ENCODE results near the gene NDUFV3. TPM values are rescaled to one million over a fixed set of nuclear protein-coding genes. Genes with fewer than 3 reads are reported as not detected.
A peak's percentile ranks its signal among the peaks of the same experiment; 100 is the strongest.
"Not testable (repeated sequence)": the region's sequence is repeated elsewhere in the genome, so short reads cannot be mapped to it uniquely, and the experiment has no call there.

Gene NDUFV3
- total and polyA plus RNA-seq, 8 donors: 19.2 to 51.3 (median 36.7) TPM

DNA sequence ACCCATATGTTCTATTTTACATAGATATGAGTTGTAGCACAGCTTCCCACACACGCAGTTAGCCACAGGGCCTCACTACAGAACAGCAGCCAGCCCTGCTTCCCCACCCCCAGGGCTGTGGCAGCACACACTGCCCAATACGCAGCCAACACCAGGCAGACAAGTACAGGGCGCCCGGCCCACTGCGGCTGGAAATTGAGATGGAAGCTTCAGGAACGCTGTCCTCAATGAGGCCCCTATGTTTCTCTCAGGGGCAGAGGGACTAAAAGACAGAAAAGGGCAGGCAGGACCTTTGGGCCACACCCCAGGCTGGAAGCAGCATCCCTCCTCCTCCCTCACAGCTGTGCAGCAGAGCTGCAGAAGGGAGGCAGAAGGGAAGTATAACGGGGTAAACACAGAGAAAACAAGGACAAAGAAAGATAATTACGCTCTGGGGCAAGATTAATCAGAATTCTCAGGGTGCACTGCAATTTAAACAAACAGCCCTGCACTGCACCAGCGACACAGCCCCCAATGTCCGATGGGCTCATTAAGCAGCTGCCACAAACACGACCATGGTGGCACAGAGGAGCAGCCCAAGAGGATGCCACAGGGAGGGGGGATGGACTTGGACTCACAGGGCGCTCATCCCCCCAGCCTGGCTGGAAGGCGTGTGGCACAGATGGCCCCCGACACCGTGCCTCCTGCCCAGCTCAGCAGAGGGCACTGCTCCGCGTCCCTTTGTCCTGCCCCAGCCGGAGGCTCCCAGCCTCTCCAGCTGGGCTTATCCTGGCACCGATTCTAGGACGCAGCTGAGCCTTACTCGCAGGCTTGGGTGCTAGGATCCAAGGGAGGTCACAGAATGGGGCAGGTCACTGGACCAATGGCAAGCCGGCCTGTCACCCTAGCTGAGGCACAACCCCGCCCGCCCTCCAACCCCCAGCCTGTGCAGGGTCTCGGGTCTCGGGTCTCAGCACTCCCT, 28.0 kb upstream of the NDUFV3 start:
- DNase-seq: peak in 1 of 2 donors; percentile 48
- intact Hi-C loops (cut with DNase I; ENCODE audit: low total_unique reads): no loop called here
- WGBS, 5 donors: 79 to 91% (median 83%) methylated on average over 13 to 26 of the region's 26 CpGs

DNA sequence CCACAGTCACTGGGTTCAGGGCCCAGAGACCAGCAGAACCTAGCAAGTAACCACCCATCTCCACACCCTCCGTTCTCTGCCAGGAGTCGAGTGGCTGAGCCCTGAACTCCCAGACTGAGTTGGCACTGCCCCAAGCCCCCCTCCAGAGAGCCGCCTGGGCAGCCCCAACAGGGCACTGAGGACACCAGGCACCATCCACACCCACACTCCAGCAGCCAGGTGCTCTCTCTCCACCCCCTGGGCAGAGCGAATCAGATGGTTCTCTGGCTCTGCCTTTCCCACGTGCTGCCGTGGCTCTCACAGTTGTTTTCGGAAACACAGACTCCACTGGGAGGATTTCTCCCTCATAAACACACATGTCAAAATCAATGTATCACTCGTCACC, 27.3 kb upstream of the NDUFV3 start:
- no peaks in the 10 kb centered on the region for H3K27me3 ChIP-seq
- no peak overlapping the region for H3K4me3 ChIP-seq
- H3K27ac ChIP-seq: no peak overlapping the region
- intact Hi-C loops (cut with DNase I; ENCODE audit: low total_unique reads): no loop called here
- H3K9me3 ChIP-seq: no peaks in the 10 kb centered on the region
- TF ChIP-seq POLR2A (IDR thresholded peaks at IDR 0.05): no peak
- no peak for TF ChIP-seq POLR2AphosphoS5 (IDR thresholded peaks at IDR 0.05)
- TF ChIP-seq, protein P1, sequence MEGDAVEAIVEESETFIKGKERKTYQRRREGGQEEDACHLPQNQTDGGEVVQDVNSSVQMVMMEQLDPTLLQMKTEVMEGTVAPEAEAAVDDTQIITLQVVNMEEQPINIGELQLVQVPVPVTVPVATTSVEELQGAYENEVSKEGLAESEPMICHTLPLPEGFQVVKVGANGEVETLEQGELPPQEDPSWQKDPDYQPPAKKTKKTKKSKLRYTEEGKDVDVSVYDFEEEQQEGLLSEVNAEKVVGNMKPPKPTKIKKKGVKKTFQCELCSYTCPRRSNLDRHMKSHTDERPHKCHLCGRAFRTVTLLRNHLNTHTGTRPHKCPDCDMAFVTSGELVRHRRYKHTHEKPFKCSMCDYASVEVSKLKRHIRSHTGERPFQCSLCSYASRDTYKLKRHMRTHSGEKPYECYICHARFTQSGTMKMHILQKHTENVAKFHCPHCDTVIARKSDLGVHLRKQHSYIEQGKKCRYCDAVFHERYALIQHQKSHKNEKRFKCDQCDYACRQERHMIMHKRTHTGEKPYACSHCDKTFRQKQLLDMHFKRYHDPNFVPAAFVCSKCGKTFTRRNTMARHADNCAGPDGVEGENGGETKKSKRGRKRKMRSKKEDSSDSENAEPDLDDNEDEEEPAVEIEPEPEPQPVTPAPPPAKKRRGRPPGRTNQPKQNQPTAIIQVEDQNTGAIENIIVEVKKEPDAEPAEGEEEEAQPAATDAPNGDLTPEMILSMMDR (IDR thresholded peaks at IDR 0.05): no peak
- no peak for TF ChIP-seq EP300 (IDR thresholded peaks at IDR 0.05)
- peaks cover 37 to 97% (median 92%) of the 10 kb centered on the region in 4 donors for H3K36me3 ChIP-seq
- peaks cover 0 to 20% (median 0%) of the 10 kb centered on the region in 4 donors for H3K4me1 ChIP-seq
- WGBS, 5 donors: 53 to 78% (median 72%) methylated on average over 8 of the region's 8 CpGs
- no peak for DNase-seq

More for the DNA sequence above, 28.0 kb upstream of the NDUFV3 start:
- Histone ChIP-seq H3K9me3 (no peaks in the 10 kb centered on the region), H3K27me3 (no peaks in the 10 kb centered on the region), H3K4me1 (peaks cover 0 to 20% (median 0%) of the 10 kb centered on the region in 4 donors), H3K4me3 (no peak overlapping the region), H3K36me3 (peaks cover 41 to 97% (median 92%) of the 10 kb centered on the region in 4 donors), H3K27ac (no peak overlapping the region)
- TF ChIP-seq, protein P1 (IDR thresholded peaks at IDR 0.05): no peak
- TF ChIP-seq POLR2A (IDR thresholded peaks at IDR 0.05) (no peak), EP300 (IDR thresholded peaks at IDR 0.05) (no peak), POLR2AphosphoS5 (IDR thresholded peaks at IDR 0.05) (no peak)

DNA sequence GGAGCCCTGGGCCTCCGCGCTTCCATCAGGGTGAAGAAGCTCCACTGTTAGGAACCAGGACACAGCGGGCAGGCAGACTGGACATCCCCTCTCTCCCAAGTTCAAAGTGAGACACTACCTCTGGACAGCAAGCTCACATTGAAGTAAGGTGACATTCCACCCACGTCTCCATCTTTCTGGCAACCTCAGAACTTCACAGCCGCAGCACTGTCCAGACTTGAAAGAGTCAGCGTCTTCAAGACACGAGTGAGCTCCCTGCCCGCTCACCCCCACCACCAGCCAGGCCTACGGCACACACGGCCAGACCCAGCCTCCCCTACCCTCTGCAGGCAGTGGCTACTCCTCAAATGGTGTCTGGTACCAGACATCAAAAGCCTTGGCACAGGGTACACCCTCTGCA, 24.9 kb upstream of the NDUFV3 start:
- Histone ChIP-seq H3K27me3 (no peaks in the 10 kb centered on the region), H3K36me3 (peaks cover 49 to 97% (median 92%) of the 10 kb centered on the region in 4 donors)
- intact Hi-C loops (cut with DNase I; ENCODE audit: low total_unique reads): no loop called here

DNA sequence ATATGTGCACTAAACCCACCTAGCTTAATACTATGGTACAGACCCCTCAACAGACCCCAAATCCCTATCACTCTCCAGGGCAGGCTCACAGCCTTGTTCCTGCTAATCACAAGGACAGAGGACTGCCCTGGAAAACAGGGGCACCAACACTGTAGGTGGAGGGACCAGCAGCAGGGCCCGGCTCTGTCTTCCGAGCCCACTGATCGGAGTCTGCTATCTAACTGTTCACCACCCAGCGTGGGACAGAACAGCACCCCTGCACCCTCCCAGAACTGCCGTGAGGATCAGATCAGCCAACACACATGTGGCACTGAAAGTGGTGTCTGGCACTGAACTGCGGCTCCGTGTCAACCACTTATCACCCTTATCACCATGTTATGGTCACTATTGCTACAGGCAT, 20.0 kb upstream of the NDUFV3 start:
- 88 to 96% (median 94%) methylated on average over 7 of the region's 7 CpGs for WGBS, 5 donors
- no peak overlapping the region for H3K4me3 ChIP-seq
- H3K27me3 ChIP-seq: no peaks in the 10 kb centered on the region
- no peak overlapping the region for H3K27ac ChIP-seq
- H3K4me1 ChIP-seq: peaks cover 6 to 9% (median 7%) of the 10 kb centered on the region in 4 donors
- DNase-seq: no peak
- H3K36me3 ChIP-seq: peaks cover 43 to 86% (median 83%) of the 10 kb centered on the region in 4 donors
- no peaks in the 10 kb centered on the region for H3K9me3 ChIP-seq
- TF ChIP-seq EP300 (IDR thresholded peaks at IDR 0.05): no peak
- TF ChIP-seq, protein P1 (IDR thresholded peaks at IDR 0.05): no peak
- TF ChIP-seq POLR2A (IDR thresholded peaks at IDR 0.05): no peak
- TF ChIP-seq POLR2AphosphoS5 (IDR thresholded peaks at IDR 0.05): no peak
- intact Hi-C loops (cut with DNase I; ENCODE audit: low total_unique reads): no loop called here

More for the DNA sequence above, 24.9 kb upstream of the NDUFV3 start:
- no peak for TF ChIP-seq EP300 (IDR thresholded peaks at IDR 0.05)
- TF ChIP-seq, protein P1 (IDR thresholded peaks at IDR 0.05): no peak
- no peak for TF ChIP-seq POLR2AphosphoS5 (IDR thresholded peaks at IDR 0.05)
- TF ChIP-seq POLR2A (IDR thresholded peaks at IDR 0.05): no peak
- no peak overlapping the region for H3K4me3 ChIP-seq
- no peak for DNase-seq
- H3K27ac ChIP-seq: no peak overlapping the region
- H3K4me1 ChIP-seq: peaks cover 0 to 13% (median 0%) of the 10 kb centered on the region in 4 donors
- H3K9me3 ChIP-seq: no peaks in the 10 kb centered on the region
- WGBS, 5 donors: 88 to 94% (median 91%) methylated on average over 7 to 10 of the region's 10 CpGs

DNA sequence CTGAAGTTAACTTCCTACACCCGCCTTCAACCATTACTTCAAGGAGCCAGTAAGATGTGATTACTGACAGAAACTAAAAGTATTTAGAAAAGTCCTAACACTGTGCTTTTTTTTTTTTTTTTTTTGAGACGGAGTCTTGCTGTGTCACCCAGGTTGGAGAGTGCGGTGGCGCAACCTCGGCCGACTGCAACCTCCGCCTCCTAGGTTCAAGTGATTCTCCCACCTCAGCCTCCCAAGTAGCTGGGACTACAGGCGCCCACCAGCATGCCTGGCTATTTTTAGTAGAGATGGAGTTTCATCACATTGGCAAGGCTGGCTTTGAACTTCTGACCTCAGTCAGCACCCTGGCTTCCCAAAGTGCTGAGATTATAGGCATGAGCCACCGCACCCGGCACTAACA, 17.3 kb upstream of the NDUFV3 start:
- intact Hi-C loops (cut with DNase I; ENCODE audit: low total_unique reads); H3K4me3 ChIP-seq; H3K9me3 ChIP-seq; DNase-seq; H3K27ac ChIP-seq; H3K27me3 ChIP-seq: not testable (repeated sequence)
- peaks cover 30 to 59% (median 56%) of the 10 kb centered on the region in 4 donors for H3K36me3 ChIP-seq
- H3K4me1 ChIP-seq: peaks cover 11 to 28% (median 25%) of the 10 kb centered on the region in 4 donors
- 95 to 98% (median 96%) methylated on average over 10 of the region's 10 CpGs for WGBS, 5 donors
